Fibroblast of the aortic adventitia (primary cell): ENCODE measurements around the gene FXR1. TPM values are rescaled to one million over a fixed set of nuclear protein-coding genes. Genes with fewer than 3 reads are reported as not detected.
"Not testable (repeated sequence)": the region's sequence is repeated elsewhere in the genome, so short reads cannot be mapped to it uniquely, and the experiment has no call there.

Source experiments
- DNase-seq: peaks from one replicate; pipeline ENCODE4 v3.0.0-alpha.2; 2010; ENCODE audit warnings: low read depth
- H3K4me3 ChIP-seq: 2 replicates; pipeline ENCODE4 v1.5.1; 2011; ENCODE audit warnings: low read depth, mild to moderate bottlenecking, control low read depth, low read length, moderate library complexity
- CTCF ChIP-seq: IDR thresholded peaks from 2 replicates; pipeline ENCODE4 v1.5.1; 2011; ENCODE audit warnings: mild to moderate bottlenecking, low read length, control low read depth, inconsistent platforms; ENCODE audit not compliant: insufficient read depth
- total RNA-seq: library from RNA; depleted of rRNA; stranded (reverse); fragments of >200 nt; gene quantifications from 2 replicates; pipeline ENCODE4 v1.2.3, GENCODE V29; 2012; ENCODE audit warnings: low replicate concordance

FXR1 gene
- 104 and 443 TPM in 2 replicates for total RNA-seq

GRCh38 chr3:180912304-180913296 is at the start of gene FXR1:
Gene FXR1 (plus strand): TSS chr3:180912670. CDS start chr3:180912686, 16 bp downstream.
- DNase-seq: peak; percentile 76
- peak within 1 kb of the TSS; percentile 93 for H3K4me3 ChIP-seq
- TF ChIP-seq CTCF: peak; percentile 90

- peak; percentile 24 for TF ChIP-seq CTCF
- H3K4me3 ChIP-seq: peak overlapping the region; percentile 69
- peak; percentile 87 for DNase-seq
Observed at GRCh38 chr3:180870008-180870699, 42.3 kb upstream of the FXR1 start.

- DNase-seq: peak; percentile 94
- no peak overlapping the region for H3K4me3 ChIP-seq
- no peak for TF ChIP-seq CTCF
Observed at GRCh38 chr3:180871901-180872300, 40.6 kb upstream of the FXR1 start.

GRCh38 chr3:180872430-180872829 is 40.0 kb upstream of the FXR1 start:
- not testable (repeated sequence) for H3K4me3 ChIP-seq, DNase-seq

- TF ChIP-seq CTCF: no peak
- H3K4me3 ChIP-seq: no peak overlapping the region
- peak; percentile 34 for DNase-seq
Observed at GRCh38 chr3:180875124-180875698, 37.3 kb upstream of the FXR1 start.

GRCh38 chr3:180881065-180881801 is 31.2 kb upstream of the FXR1 start:
- no peak for TF ChIP-seq CTCF
- DNase-seq: no peak
- H3K4me3 ChIP-seq: no peak overlapping the region
